Measurements from ENCODE around the gene ICE1. TPM values are rescaled to one million over a fixed set of nuclear protein-coding genes. Genes with fewer than 3 reads are reported as not detected.

ICE1 gene
- total RNA-seq, 1 donor from 2014 or later = 17.5 TPM

DNA sequence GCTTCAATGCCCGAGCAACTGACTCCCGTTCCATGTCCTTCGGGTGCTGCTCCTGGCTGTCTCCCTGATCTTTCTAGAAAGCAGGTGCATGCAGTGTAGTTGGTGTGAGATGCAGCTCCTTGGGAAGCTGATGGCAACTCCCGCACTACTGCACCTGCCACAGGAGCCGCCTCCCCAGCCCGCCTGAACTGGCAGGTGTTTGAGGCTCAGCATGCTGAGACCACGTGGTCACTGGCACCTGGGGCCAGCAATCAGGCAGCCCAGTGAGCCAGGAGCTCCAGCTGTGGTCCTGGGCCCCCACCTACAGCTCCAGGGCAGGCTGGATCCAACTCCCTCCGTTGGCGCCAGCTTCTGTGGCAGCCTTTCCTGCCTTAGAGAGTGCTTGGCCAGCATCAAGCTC, 111.5 kb downstream of the ICE1 start:
- intact Hi-C loops (cut with micrococcal nuclease) = no loop called here
- Histone ChIP-seq H3K4me3 (no peak overlapping the region), H3K36me3 (no peaks in the 10 kb centered on the region), H3K9me3 (replicated peaks) (peaks cover 3% of the 10 kb centered on the region), H3K4me1 (no peaks in the 10 kb centered on the region), H3K27me3 (ENCODE audit: low read depth) (peaks cover 24% of the 10 kb centered on the region), H3K27ac (replicated peaks) (no peak overlapping the region)
- TF ChIP-seq, protein P1, sequence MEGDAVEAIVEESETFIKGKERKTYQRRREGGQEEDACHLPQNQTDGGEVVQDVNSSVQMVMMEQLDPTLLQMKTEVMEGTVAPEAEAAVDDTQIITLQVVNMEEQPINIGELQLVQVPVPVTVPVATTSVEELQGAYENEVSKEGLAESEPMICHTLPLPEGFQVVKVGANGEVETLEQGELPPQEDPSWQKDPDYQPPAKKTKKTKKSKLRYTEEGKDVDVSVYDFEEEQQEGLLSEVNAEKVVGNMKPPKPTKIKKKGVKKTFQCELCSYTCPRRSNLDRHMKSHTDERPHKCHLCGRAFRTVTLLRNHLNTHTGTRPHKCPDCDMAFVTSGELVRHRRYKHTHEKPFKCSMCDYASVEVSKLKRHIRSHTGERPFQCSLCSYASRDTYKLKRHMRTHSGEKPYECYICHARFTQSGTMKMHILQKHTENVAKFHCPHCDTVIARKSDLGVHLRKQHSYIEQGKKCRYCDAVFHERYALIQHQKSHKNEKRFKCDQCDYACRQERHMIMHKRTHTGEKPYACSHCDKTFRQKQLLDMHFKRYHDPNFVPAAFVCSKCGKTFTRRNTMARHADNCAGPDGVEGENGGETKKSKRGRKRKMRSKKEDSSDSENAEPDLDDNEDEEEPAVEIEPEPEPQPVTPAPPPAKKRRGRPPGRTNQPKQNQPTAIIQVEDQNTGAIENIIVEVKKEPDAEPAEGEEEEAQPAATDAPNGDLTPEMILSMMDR (IDR thresholded peaks at IDR 0.05; ENCODE audit: borderline replicate concordance) = no peak
- DNase-seq = no peak

DNA sequence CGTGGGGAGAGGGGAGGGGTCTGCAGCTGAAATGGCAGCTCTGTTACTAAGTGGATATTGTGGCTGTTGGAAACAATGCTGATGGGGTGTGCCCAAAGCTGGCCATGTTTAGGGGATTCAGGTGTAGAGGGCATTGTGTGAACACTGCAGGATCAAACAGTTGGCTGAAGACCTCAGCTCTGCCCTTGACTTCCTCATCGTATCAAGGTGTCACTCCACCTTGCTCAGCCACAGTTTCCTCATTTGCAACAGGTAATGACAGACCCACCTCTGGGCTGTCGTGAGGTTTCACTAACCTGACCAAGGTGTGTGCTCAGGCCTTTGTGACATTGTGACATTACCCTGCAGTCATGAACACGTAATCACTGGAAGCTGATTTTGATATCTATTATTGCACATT, 111.9 kb downstream of the ICE1 start:
- H3K27me3 ChIP-seq (ENCODE audit: low read depth) = peaks cover 24% of the 10 kb centered on the region
- no peaks in the 10 kb centered on the region for H3K36me3 ChIP-seq
- H3K9me3 ChIP-seq (replicated peaks) = no peaks in the 10 kb centered on the region
- TF ChIP-seq, protein P1 (IDR thresholded peaks at IDR 0.05; ENCODE audit: borderline replicate concordance) = no peak
- no peak overlapping the region for H3K27ac ChIP-seq (replicated peaks)
- H3K4me3 ChIP-seq = no peak overlapping the region
- no peaks in the 10 kb centered on the region for H3K4me1 ChIP-seq
- intact Hi-C loops (cut with micrococcal nuclease) = no loop called here
- DNase-seq = no peak

DNA sequence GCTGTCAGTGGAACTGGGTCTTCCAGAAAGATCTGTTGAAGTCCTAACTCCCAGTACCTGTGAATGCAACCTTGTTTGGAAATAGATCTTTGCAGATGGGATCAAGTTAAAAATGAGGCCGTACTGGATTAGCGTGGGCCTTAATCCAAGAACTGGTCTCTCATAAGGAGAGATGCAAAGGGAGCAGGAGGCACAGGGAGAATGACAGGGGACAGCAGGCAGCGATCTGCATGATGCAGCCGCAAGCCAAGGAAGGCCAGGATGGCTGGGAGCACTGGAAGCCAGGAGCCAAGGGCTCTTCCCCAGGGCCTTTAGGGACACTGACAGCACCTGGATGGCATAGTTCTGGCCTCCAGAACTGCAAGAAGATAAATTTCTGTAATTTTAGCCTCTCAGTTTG, 114.4 kb downstream of the ICE1 start:
- intact Hi-C loops (cut with micrococcal nuclease) = no loop called here
- H3K36me3 ChIP-seq = no peaks in the 10 kb centered on the region
- TF ChIP-seq, protein P1 (IDR thresholded peaks at IDR 0.05; ENCODE audit: borderline replicate concordance) = no peak

DNA sequence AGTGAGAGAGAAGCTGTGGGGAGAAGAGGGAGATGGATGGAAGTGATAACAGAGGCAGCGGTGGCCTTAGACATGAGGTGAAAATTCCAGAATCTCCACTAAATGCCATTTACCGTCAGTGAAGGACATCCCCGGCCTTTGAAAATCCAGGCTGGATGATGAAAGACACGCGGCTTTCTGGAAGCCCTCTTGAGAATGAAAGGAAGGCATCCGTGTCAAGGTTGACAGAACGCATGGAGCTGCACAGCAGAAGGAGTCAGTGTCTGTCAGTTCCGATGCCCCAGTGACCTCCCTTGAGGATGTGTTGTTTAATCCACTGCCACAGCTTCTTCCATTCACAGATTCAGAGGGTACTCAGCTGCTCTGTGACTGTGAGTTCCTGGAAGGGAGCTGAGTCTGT, 114.9 kb downstream of the ICE1 start:
- Histone ChIP-seq H3K27me3 (ENCODE audit: low read depth) (peaks cover 20% of the 10 kb centered on the region), H3K36me3 (no peaks in the 10 kb centered on the region), H3K4me3 (no peak overlapping the region), H3K4me1 (no peaks in the 10 kb centered on the region), H3K27ac (replicated peaks) (no peak overlapping the region), H3K9me3 (replicated peaks) (no peaks in the 10 kb centered on the region)
- no peak for DNase-seq
- intact Hi-C loops (cut with micrococcal nuclease) = no loop called here
- TF ChIP-seq, protein P1 (IDR thresholded peaks at IDR 0.05; ENCODE audit: borderline replicate concordance) = no peak

More for the DNA sequence above, 114.4 kb downstream of the ICE1 start:
- no peak overlapping the region for H3K4me3 ChIP-seq
- peaks cover 24% of the 10 kb centered on the region for H3K27me3 ChIP-seq (ENCODE audit: low read depth)
- no peak for DNase-seq
- H3K4me1 ChIP-seq = no peaks in the 10 kb centered on the region
- no peaks in the 10 kb centered on the region for H3K9me3 ChIP-seq (replicated peaks)
- H3K27ac ChIP-seq (replicated peaks) = no peak overlapping the region

DNA sequence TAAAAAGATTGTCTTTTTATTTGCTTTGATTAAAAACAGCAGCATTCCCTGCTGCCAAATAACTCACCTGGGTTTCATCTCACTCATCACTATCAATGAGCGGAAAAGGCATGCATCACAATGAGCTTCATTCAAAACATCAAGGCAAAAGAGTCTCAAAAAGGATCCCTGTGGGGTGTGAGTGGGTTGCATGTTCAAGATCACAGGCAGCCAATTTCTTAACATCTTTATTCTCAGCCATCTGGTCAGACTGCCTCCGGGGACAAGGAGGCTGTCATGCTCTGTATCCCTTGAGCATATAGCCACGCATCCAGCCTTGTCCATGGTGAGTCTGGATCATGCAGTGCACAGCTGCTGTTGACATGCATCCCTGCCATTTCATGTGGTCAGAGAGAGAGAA, 117.1 kb downstream of the ICE1 start:
- no peak overlapping the region for H3K4me3 ChIP-seq
- DNase-seq = no peak
- TF ChIP-seq, protein P1 (IDR thresholded peaks at IDR 0.05; ENCODE audit: borderline replicate concordance) = no peak
- intact Hi-C loops (cut with micrococcal nuclease) = no loop called here
- no peaks in the 10 kb centered on the region for H3K36me3 ChIP-seq
- H3K27me3 ChIP-seq (ENCODE audit: low read depth) = no peaks in the 10 kb centered on the region
- H3K9me3 ChIP-seq (replicated peaks) = no peaks in the 10 kb centered on the region
- H3K27ac ChIP-seq (replicated peaks) = no peak overlapping the region
- H3K4me1 ChIP-seq = no peaks in the 10 kb centered on the region
